ENCODE measurements around the gene AGRP.

Gene AGRP

GRCh38 chr16:67526149-67526791 is 42.9 kb upstream of the AGRP start:
- TF ChIP-seq, protein P1, sequence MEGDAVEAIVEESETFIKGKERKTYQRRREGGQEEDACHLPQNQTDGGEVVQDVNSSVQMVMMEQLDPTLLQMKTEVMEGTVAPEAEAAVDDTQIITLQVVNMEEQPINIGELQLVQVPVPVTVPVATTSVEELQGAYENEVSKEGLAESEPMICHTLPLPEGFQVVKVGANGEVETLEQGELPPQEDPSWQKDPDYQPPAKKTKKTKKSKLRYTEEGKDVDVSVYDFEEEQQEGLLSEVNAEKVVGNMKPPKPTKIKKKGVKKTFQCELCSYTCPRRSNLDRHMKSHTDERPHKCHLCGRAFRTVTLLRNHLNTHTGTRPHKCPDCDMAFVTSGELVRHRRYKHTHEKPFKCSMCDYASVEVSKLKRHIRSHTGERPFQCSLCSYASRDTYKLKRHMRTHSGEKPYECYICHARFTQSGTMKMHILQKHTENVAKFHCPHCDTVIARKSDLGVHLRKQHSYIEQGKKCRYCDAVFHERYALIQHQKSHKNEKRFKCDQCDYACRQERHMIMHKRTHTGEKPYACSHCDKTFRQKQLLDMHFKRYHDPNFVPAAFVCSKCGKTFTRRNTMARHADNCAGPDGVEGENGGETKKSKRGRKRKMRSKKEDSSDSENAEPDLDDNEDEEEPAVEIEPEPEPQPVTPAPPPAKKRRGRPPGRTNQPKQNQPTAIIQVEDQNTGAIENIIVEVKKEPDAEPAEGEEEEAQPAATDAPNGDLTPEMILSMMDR (IDR thresholded peaks at IDR 0.05; ENCODE audit: low read depth, low read length, missing control alignments): no peak
- no peak for DNase-seq (ENCODE audit: extremely low read depth, low read depth)
- H3K4me3 ChIP-seq (replicated peaks; ENCODE audit: low read depth, low read length): no peak overlapping the region

DNA sequence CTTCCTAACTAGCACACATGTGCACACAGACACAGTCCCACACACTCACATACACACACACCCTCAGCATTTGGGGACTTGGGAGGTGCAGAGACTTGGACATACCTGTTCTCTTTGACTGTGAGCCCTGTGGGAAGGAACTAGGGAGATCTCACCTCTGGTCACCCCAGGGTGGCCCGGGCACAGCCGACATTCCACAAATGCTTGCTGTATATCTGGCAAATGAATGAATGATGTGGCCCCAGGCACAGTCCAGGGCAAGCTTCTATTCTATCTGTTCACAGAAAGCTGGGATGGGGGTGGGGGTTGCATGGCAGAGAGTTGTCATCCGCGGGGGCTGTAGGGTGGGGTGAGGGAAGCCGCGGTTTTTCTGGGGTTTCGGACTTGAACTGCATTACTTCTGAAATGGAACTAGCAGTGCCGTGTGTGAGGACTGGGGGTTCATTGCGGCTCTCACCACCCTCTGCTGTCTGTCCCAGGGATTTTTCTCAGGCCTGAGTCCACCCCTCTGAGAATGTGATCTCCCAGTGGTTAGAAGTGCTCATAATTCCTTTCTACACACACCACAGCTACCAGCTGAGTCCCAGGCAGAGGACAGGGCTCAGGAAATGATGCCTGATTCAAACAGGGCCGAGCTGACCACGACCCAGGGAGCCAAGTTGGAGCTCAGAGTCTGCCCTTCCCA is 42.0 kb upstream of the AGRP start:
- TF ChIP-seq, protein P1 (IDR thresholded peaks at IDR 0.05; ENCODE audit: low read depth, low read length, missing control alignments): no peak
- DNase-seq (ENCODE audit: extremely low read depth, low read depth): no peak
- no peak overlapping the region for H3K4me3 ChIP-seq (replicated peaks; ENCODE audit: low read depth, low read length)

- H3K4me3 ChIP-seq (replicated peaks; ENCODE audit: low read depth, low read length): peak overlapping the region; percentile 44
- peak; percentile 87 for DNase-seq (ENCODE audit: extremely low read depth, low read depth)
- TF ChIP-seq, protein P1 (IDR thresholded peaks at IDR 0.05; ENCODE audit: low read depth, low read length, missing control alignments): peak; percentile 92
Observed at GRCh38 chr16:67521095-67521804, 37.9 kb upstream of the AGRP start.

- TF ChIP-seq, protein P1 (IDR thresholded peaks at IDR 0.05; ENCODE audit: low read depth, low read length, missing control alignments): no peak
- DNase-seq (ENCODE audit: extremely low read depth, low read depth): no peak
- no peak overlapping the region for H3K4me3 ChIP-seq (replicated peaks; ENCODE audit: low read depth, low read length)
Observed at GRCh38 chr16:67519242-67519641, 35.9 kb upstream of the AGRP start.

- TF ChIP-seq, protein P1 (IDR thresholded peaks at IDR 0.05; ENCODE audit: low read depth, low read length, missing control alignments): no peak
- DNase-seq (ENCODE audit: extremely low read depth, low read depth): no peak
- H3K4me3 ChIP-seq (replicated peaks; ENCODE audit: low read depth, low read length): no peak overlapping the region
Observed at GRCh38 chr16:67518676-67519075, 35.3 kb upstream of the AGRP start.

- H3K4me3 ChIP-seq (replicated peaks; ENCODE audit: low read depth, low read length): no peak overlapping the region
Observed at GRCh38 chr16:67517661-67518423, 34.5 kb upstream of the AGRP start.

More at GRCh38 chr16:67517661-67518423, 34.5 kb upstream of the AGRP start:
- no peak for DNase-seq (ENCODE audit: extremely low read depth, low read depth)
- TF ChIP-seq, protein P1 (IDR thresholded peaks at IDR 0.05; ENCODE audit: low read depth, low read length, missing control alignments): no peak
